Fibroblast of the aortic adventitia (primary cell): ENCODE data around the gene VPS4B. TPM values are rescaled to one million over a fixed set of nuclear protein-coding genes. Genes with fewer than 3 reads are reported as not detected.

Experiments used
- DNase-seq: peaks from one replicate; pipeline ENCODE4 v3.0.0-alpha.2; 2010; ENCODE audit warnings: low read depth
- H3K4me3 ChIP-seq: 2 replicates; pipeline ENCODE4 v1.5.1; 2011; ENCODE audit warnings: low read depth, mild to moderate bottlenecking, control low read depth, low read length, moderate library complexity
- CTCF ChIP-seq: IDR thresholded peaks from 2 replicates; pipeline ENCODE4 v1.5.1; 2011; ENCODE audit warnings: mild to moderate bottlenecking, low read length, control low read depth, inconsistent platforms; ENCODE audit not compliant: insufficient read depth
- total RNA-seq: library from RNA; depleted of rRNA; stranded (reverse); fragments of >200 nt; gene quantifications from 2 replicates; pipeline ENCODE4 v1.2.3, GENCODE V29; 2012; ENCODE audit warnings: low replicate concordance

VPS4B gene
- total RNA-seq = 38.1 and 77.9 TPM in 2 replicates

GRCh38 chr18:63422087-63422863 lies at the start of gene VPS4B:
VPS4B (minus strand) TSS chr18:63422476; CDS start chr18:63422259, 217 bp downstream.
- peak; percentile 99 for DNase-seq
- peak; percentile 10 for TF ChIP-seq CTCF
- peak within 1 kb of the TSS; percentile 99 for H3K4me3 ChIP-seq

- no peak for TF ChIP-seq CTCF
- no peak overlapping the region for H3K4me3 ChIP-seq
- DNase-seq = no peak
Measured at GRCh38 chr18:63470751-63471150, 48.5 kb upstream of the VPS4B start.

GRCh38 chr18:63468575-63468974 lies 46.3 kb upstream of the VPS4B start:
- TF ChIP-seq CTCF = no peak
- no peak overlapping the region for H3K4me3 ChIP-seq
- DNase-seq = no peak

GRCh38 chr18:63467699-63468098 lies 45.4 kb upstream of the VPS4B start:
- no peak for DNase-seq
- no peak for TF ChIP-seq CTCF
- no peak overlapping the region for H3K4me3 ChIP-seq

- H3K4me3 ChIP-seq = no peak overlapping the region
- no peak for DNase-seq
- TF ChIP-seq CTCF = no peak
Measured at GRCh38 chr18:63465059-63465458, 42.8 kb upstream of the VPS4B start.

- H3K4me3 ChIP-seq = no peak overlapping the region
- TF ChIP-seq CTCF = no peak
- DNase-seq = no peak
Measured at GRCh38 chr18:63464434-63464833, 42.2 kb upstream of the VPS4B start.

GRCh38 chr18:63460414-63460813 lies 38.1 kb upstream of the VPS4B start:
- no peak for DNase-seq
- TF ChIP-seq CTCF = no peak
- no peak overlapping the region for H3K4me3 ChIP-seq
